Kidney capillary endothelial cell (primary cell): Measurements from ENCODE around the gene TMEM237.
"Not testable (repeated sequence)": the region's sequence is repeated elsewhere in the genome, so short reads cannot be mapped to it uniquely, and the experiment has no call there.

Experiments
- DNase-seq: peaks from one replicate; pipeline ENCODE4 v3.0.0-alpha.2; 2018; ENCODE audit warnings: low spot score

TMEM237 gene

GRCh38 chr2:201643216-201643890 is at the start of gene TMEM237:
TSS of gene TMEM237 (minus strand) at chr2:201643503. CDS start at chr2:201643400, 103 bp downstream.
- DNase-seq: no peak

DNA sequence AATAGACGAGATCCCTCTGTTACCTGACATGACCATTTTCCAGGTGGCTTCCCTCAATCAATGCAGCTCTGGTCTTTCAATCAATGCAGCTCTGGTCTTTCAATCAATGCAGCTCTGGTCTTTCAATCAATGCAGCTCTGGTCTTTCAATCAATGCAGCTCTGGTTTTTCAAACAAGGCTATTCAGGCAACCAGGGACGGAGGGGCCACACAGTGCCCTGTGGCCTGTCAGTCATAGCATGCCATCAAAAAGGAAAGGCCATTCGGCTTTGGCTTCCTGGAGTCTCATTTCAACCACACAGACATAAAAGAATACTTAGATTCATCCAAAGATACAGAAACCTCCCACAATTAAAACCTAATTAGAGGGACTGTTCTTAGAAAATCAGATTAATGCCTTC is 41.9 kb upstream of the TMEM237 start:
- DNase-seq: no peak

DNA sequence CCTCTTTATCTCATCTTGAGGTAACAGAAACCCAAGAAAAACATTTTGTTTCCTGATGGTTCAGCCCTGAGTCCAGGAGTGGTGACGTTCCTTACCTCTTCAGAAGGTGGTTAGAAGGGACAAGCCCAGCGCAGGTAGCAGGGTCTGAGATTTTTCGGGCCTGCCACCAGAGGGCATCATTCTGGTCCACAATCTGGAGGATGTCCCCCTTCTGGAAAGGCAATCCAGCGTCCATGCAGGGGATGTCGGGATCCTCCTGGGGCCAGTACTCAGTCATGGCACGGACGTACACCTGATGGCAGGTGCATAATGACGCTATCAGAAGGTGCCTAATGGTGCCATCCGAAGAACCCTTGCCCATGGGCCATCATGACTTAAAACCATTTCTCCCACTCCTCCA is 37.4 kb upstream of the TMEM237 start:
- DNase-seq: peak; percentile 27

DNA sequence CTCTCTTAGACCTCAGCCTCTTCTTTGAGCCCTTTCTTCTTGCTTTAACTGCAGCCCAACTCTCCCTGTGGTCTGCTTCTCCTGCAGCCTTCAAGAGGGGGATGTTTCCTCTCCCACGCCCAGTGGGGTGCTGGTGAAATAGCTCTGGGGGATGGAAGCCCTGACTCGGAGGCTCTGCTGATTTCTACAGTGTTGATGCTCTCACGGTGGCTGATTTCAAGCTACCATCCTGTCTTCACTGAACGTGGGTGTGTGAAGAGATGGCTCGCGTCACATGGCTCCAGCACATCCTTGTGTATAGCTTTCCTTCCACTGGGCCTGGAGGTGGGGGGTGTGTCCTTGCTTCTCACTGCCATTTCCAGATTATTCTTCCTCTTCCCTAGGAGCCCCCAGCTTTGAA is 35.1 kb upstream of the TMEM237 start:
- DNase-seq: no peak

DNA sequence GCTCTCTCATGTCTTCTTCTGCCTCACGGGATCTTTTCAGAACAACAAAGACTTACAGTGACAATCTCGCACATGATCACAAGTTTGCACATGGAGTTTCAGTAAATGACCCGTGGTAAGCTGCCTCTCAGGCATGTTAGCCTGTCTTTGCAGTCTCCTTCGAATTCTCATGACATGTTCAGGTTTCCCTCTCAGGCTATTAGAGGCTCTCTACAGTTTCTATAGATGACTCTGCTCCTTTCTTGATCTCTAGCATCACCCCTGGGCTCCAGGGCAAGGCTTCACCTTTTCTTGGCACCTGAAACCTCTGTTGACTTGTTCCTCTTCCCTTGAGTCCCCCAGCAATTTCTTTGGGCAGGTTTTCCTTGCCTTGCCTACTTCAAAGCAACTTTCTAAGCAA is 32.2 kb upstream of the TMEM237 start:
- no peak for DNase-seq

GRCh38 chr2:201674794-201675193 is 31.5 kb upstream of the TMEM237 start:
- DNase-seq: no peak

- DNase-seq: no peak
Observed at GRCh38 chr2:201674298-201674697, 31.0 kb upstream of the TMEM237 start.

GRCh38 chr2:201673546-201673945 is 30.2 kb upstream of the TMEM237 start:
- no peak for DNase-seq

GRCh38 chr2:201671205-201671604 is 27.9 kb upstream of the TMEM237 start:
- not testable (repeated sequence) for DNase-seq

DNA sequence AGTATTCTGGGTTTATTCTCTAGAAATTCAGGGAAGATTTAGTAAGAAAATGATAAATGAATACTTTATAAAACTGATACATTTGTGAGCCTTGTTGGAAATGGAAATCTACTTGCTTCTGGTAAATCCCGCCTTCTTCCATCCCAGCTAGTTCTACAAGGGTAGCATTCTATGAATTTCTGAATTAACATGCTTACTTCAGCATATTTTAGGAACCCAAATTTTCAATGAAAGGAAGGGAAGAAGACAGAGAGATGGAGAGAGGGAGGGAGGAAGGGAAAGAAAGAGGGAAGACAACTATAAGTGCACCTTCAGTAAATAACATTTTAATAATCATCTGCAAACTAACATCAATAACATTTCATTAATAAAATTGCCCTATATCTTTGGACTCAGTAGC is 26.6 kb upstream of the TMEM237 start:
- no peak for DNase-seq

GRCh38 chr2:201668402-201668910 is 25.2 kb upstream of the TMEM237 start:
- no peak for DNase-seq

DNA sequence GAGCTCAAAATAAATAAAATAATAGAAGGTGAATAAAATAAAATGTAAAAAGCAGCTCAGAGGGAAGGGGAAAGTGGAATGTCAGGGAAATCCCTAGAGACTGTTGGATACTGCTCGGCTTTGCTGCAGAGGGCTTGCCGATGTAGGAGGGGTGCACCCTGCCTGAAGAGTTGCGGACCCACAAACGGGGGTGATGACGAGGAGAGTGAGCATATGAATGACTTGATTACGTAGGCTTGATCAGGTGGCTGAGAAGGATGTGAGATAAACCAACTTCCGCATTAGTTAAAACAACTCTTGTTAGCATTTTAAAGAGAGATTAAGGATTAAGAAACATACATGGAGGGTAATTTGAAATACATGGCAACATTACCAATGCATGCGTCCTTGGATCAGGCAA is 21.0 kb upstream of the TMEM237 start:
- DNase-seq: no peak

DNA sequence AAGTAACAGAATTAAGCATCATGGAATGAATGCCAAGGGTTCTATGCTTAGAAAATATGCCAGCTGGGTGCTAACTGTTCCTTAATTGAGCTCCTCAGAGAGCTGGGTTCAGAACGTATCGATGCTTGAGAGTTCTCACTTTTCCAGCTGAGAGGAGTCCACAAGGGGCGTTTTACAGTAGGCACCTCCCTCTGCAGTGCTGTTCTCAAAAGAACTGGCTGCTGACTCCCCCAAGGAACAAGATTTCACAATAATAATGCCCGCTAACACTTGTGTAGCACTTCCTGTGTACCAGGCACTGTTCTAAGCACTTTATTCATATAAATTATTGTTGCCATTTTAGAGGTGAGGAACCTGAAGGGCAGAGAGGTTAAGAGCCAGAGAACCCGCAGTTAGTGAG is 18.1 kb upstream of the TMEM237 start:
- no peak for DNase-seq

GRCh38 chr2:201660293-201660895 is 17.1 kb upstream of the TMEM237 start:
- DNase-seq: no peak

DNA sequence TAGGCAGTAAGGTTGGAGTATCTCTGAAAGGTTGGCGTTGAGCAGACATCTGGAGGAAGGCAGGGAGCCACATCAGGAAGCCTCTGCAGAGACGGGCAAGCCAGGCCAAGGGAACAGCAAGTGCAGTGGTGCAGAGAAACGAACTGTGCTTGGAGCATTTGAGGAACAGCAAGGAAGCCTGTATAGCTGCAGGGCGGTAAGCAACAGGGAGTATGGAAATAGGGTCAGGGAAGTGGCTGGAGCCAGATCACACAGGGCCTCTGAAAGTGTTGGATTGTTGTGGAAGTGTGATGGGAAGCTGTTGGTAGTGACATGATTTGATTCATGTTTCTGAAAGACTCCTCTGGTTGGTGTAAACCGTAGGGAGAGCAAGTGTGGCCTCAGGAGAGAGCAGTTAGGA is 13.4 kb upstream of the TMEM237 start:
- DNase-seq: no peak

GRCh38 chr2:201656102-201656501 is 12.8 kb upstream of the TMEM237 start:
- DNase-seq: no peak

GRCh38 chr2:201654616-201655384 is 11.5 kb upstream of the TMEM237 start:
- DNase-seq: no peak

GRCh38 chr2:201653221-201653620 is 9.9 kb upstream of the TMEM237 start:
- no peak for DNase-seq

DNA sequence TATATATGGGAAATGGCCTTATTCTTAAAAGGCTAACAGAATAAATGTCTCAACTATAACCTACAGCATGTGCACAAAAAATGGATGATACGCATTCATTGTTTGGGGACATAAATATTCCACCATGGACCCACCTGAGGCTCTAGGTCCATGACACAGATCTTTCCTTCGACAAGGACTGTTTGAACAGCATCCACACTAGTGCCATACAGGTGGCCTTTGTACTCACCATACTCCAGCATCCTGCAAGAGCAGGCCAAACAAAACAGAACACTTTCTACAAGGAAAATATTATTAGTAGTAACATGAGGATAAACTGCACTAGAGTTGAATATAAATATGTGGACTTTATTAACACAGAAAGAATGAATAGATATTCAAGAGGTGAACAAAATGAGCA is 6.1 kb upstream of the TMEM237 start:
- no peak for DNase-seq

GRCh38 chr2:201647431-201647830 is 4.1 kb upstream of the TMEM237 start:
- no peak for DNase-seq

DNA sequence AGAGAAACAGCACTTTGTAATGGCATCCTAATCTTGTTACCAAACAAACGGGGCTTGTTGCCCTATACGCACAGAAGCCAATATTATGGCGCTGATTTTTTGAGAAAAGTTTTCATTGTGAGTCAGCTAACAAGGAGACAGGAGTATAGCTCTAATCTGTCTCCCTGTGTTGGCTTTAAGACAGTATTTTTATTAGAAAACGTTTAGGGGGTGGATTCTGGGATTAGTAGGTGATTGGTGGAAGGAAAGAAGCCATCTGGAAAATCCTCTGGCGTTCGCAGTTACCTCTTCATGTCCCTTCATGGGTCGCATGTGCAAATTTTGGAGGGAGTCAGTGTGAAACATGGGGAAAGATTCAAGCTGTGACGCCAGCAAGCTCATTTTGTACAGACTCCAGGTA is 698 bp upstream of the TMEM237 start:
- DNase-seq: no peak

GRCh38 chr2:201642579-201643215 is 606 bp downstream of the TMEM237 start:
- peak; percentile 48 for DNase-seq
